Ovary (tissue), 1 donor: Measurements from ENCODE around the gene AP1M2.

ENCODE experiments used
- EP300 ChIP-seq: sonication (generic); formaldehyde crosslinking; IDR thresholded peaks from one replicate; pipeline ENCODE4 v1.6.1; 2017; ENCODE audit warnings: antibody characterized with exemption
- POLR2A ChIP-seq: fragments of 450-650 bp; IDR thresholded peaks from one replicate; pipeline ENCODE4 v1.6.1; 2017; ENCODE audit warnings: antibody characterized with exemption, mild to moderate bottlenecking, moderate library complexity

GRCh38 chr19:10554760-10555609, 32.1 kb downstream of the AP1M2 start:
- TF ChIP-seq POLR2A (no peak), EP300 (no peak)
